ENCODE data around the gene HOATZ.

HOATZ gene

GRCh38 chr11:111537336-111537860 is 22.8 kb downstream of the HOATZ start:
- DNase-seq (ENCODE audit: low read depth) = no peak
- no peak for TF ChIP-seq CTCF (conservative IDR thresholded peaks at IDR 0.05; ENCODE audit: low read length)

GRCh38 chr11:111538407-111539114 is 24.0 kb downstream of the HOATZ start:
- no peak overlapping the region for H3K4me3 ChIP-seq (ENCODE audit: low read length)
- no peak for TF ChIP-seq CTCF (conservative IDR thresholded peaks at IDR 0.05; ENCODE audit: low read length)
- DNase-seq (ENCODE audit: low read depth) = no peak

More at GRCh38 chr11:111537336-111537860, 22.8 kb downstream of the HOATZ start:
- H3K4me3 ChIP-seq (ENCODE audit: low read length) = no peak overlapping the region

GRCh38 chr11:111539426-111540113 is 25.0 kb downstream of the HOATZ start:
- H3K4me3 ChIP-seq (ENCODE audit: low read length) = peak overlapping the region; percentile 83
- DNase-seq (ENCODE audit: low read depth) = no peak

GRCh38 chr11:111540114-111540936 is 25.7 kb downstream of the HOATZ start, which contains the start of gene LAYN:
LAYN (plus strand) TSS chr11:111540720; CDS start chr11:111540844, 124 bp downstream.
- H3K4me3 ChIP-seq (ENCODE audit: low read length) = peak within 1 kb of the TSS; percentile 83
- TF ChIP-seq CTCF (conservative IDR thresholded peaks at IDR 0.05; ENCODE audit: low read length) = no peak
- DNase-seq (ENCODE audit: low read depth) = peak; percentile 72

More at GRCh38 chr11:111539426-111540113, 25.0 kb downstream of the HOATZ start:
- no peak for TF ChIP-seq CTCF (conservative IDR thresholded peaks at IDR 0.05; ENCODE audit: low read length)

- no peak for TF ChIP-seq CTCF (conservative IDR thresholded peaks at IDR 0.05; ENCODE audit: low read length)
- no peak for DNase-seq (ENCODE audit: low read depth)
- H3K4me3 ChIP-seq (ENCODE audit: low read length) = peak overlapping the region; percentile 83
These were observed 26.3 kb downstream of the HOATZ start for GRCh38 chr11:111540937-111541253.

- peak; percentile 79 for DNase-seq (ENCODE audit: low read depth)
- no peak for TF ChIP-seq CTCF (conservative IDR thresholded peaks at IDR 0.05; ENCODE audit: low read length)
- H3K4me3 ChIP-seq (ENCODE audit: low read length) = peak overlapping the region; percentile 83
These were observed 26.9 kb downstream of the HOATZ start for GRCh38 chr11:111541254-111542061.

Data from AG10803 (cell line).